Heart left ventricle (tissue), 16 donors: ENCODE results near the gene ITPRIPL1. TPM values are rescaled to one million over a fixed set of nuclear protein-coding genes. Genes with fewer than 3 reads are reported as not detected.

Experiments
- ATAC-seq, 4 donors: fragments of 200-7000 bp; cut with Tn5 transposase; one replicate each; pipeline ENCODE4 v1.9.1; 2020 to 2022; ENCODE audit warnings: moderate library complexity in 4 of 4, mild to moderate bottlenecking in 3 of 4, moderate number of reproducible peaks in 1 of 4
- DNase-seq, 5 donors: peaks; one replicate each; pipeline ENCODE4 v3.0.0-alpha.2; 2020
- H3K27ac ChIP-seq, 12 donors: fragments of 200-600 bp; sonication (generic) in 4 of 12; one replicate each; pipeline versions ENCODE4 v1.5.0 to v1.8.0; 2016 to 2022; ENCODE audit warnings: mild to moderate bottlenecking in 2 of 12
- H3K27me3 ChIP-seq, 9 donors: fragments of 200-600 bp; sonication (generic) in 2 of 9; one replicate each; pipeline versions ENCODE4 v1.5.1 to v1.8.0; 2016 to 2022; ENCODE audit warnings: mild to moderate bottlenecking in 3 of 9
- H3K36me3 ChIP-seq, 9 donors: fragments of 200-600 bp; sonication (generic) in 2 of 9; one replicate each; pipeline versions ENCODE4 v1.5.0 to v1.8.0; 2018 to 2022; ENCODE audit warnings: mild to moderate bottlenecking in 2 of 9
- H3K4me1 ChIP-seq, 12 donors: fragments of 200-600 bp; sonication (generic) in 4 of 12; one replicate each; pipeline versions ENCODE4 v1.5.0 to v1.8.0; 2016 to 2022; ENCODE audit warnings: mild to moderate bottlenecking in 3 of 12
- H3K4me3 ChIP-seq, 12 donors: fragments of 200-600 bp; sonication (generic) in 4 of 12; one replicate each; pipeline versions ENCODE4 v1.5.0 to v1.8.0; 2017 to 2022; ENCODE audit warnings: mild to moderate bottlenecking in 9 of 12, moderate library complexity in 4 of 12
- H3K9me3 ChIP-seq, 12 donors: fragments of 200-600 bp; sonication (generic) in 4 of 12; one replicate each; pipeline versions ENCODE4 v1.5.0 to v1.8.0; 2016 to 2022; ENCODE audit warnings: mild to moderate bottlenecking in 1 of 12
- POLR2A ChIP-seq, 2 donors: fragments of 450-650 bp; IDR thresholded peaks; one replicate each; pipeline ENCODE4 v1.6.1; 2017; ENCODE audit warnings: antibody characterized with exemption in 2 of 2, mild to moderate bottlenecking in 2 of 2, moderate library complexity in 2 of 2
- WGBS, 4 donors: extraction: QIAGEN DNeasy Blood & Tissue Kit in 2 of 4; methylation state at CpG; one replicate each; pipeline versions ENCODE4 v1.1.5 to v1.1.7; 2013 to 2018; 5-methylcytosine and 5-hydroxymethylcytosine counted together
- intact Hi-C, 10 donors: fragments of 100-400 bp; cut with DNase I; formaldehyde crosslinking; loops; one replicate each; pipeline versions ENCODE4 v1.11.1 to v1.14.2; 2022
- polyA plus RNA-seq, 2 donors: library from polyadenylated mRNA; stranded (reverse); fragments of 200-250 nt; gene quantifications; one replicate each; pipeline ENCODE4 v1.2.3, GENCODE V29; 2013
- total RNA-seq, 9 donors: library from RNA; depleted of rRNA in 2 of 9; stranded (reverse); fragments of >200 nt in 2 of 9; fragmentation: NEBNext Ultra II Directional in 3 of 9; extraction: Animal tissue kit (Norgen Biotek cat#: 25700) in 3 of 9; gene quantifications; one replicate each; pipeline versions ENCODE4 v1.1.0 to v1.2.4, GENCODE V29; 2016 to 2023
- TF ChIP-seq, protein P1 (sequence below), 12 donors: fragments of 200-600 bp; sonication (generic) in 4 of 12; IDR thresholded peaks; one replicate each; pipeline versions ENCODE4 v1.5.0 to v1.8.0; 2018 to 2022; ENCODE audit warnings: antibody characterized with exemption in 12 of 12, mild to moderate bottlenecking in 5 of 12
- donor health status: ischemic (EF 13 %, LVEDD 7.1; RV severe dilation, severe dysfunction).
- donor health status: healthy with polysubstance abuse.
- donor health status: DM: no; HTN: yes; CAD: no.
- donor health status: DM: no; HTN: no; CAD: no.
- donor health status: ischemic (EF 25% LVEDD 6.9; RV normal size, moderate dysfunction).
- donor health status: ischemic (EF 25% LVEDD 5.7; RV mildly dilated, moderate dysfunction).
- donor health status: healthy.
- donor health status: DM: yes; HTN: yes; CAD: no.
- donor health status: ischemic (EF 35%, LVEDD 5.7; RV mildly dilated, moderate dysfunction).
- donor health status: nonischemic (EF 11% LVEDD 7.7; RV severe dilation, severe dysfunction).
- donor health status: DM: yes; HTN: yes; CAD: no.
- donor health status: PGD.
- donor health status: ischemic (EF 29% LVEDD 5.4; RV normal size, mild dysfunction).
- donor health status: nonischemic (EF 23%, LVEDD 6.1; RV moderate dilation, normal function).

The ITPRIPL1 gene
- total and polyA plus RNA-seq, 11 donors, result 0.65 to 3.8 (median 1.5) TPM

DNA sequence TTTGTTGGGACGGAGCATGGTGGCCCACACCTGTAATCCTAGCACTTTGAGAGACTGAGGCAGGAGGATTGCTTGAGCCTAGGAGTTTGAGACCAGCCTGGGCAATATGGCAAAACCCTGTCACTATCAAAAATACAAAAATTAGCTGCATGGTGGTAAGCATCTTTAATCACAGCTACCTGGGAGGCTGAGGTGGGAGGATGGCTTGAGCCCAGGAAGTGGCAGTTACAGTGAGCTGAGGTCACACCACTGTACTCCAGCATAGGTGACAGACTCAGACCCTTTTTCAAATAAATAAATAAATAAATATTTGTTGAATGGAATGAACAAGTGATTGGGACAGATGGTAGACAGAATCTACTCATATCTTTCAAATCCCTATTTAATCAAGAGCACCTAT, 5.7 kb upstream of the ITPRIPL1 start:
- no peak for TF ChIP-seq POLR2A (IDR thresholded peaks at IDR 0.05)
- TF ChIP-seq, protein P1, sequence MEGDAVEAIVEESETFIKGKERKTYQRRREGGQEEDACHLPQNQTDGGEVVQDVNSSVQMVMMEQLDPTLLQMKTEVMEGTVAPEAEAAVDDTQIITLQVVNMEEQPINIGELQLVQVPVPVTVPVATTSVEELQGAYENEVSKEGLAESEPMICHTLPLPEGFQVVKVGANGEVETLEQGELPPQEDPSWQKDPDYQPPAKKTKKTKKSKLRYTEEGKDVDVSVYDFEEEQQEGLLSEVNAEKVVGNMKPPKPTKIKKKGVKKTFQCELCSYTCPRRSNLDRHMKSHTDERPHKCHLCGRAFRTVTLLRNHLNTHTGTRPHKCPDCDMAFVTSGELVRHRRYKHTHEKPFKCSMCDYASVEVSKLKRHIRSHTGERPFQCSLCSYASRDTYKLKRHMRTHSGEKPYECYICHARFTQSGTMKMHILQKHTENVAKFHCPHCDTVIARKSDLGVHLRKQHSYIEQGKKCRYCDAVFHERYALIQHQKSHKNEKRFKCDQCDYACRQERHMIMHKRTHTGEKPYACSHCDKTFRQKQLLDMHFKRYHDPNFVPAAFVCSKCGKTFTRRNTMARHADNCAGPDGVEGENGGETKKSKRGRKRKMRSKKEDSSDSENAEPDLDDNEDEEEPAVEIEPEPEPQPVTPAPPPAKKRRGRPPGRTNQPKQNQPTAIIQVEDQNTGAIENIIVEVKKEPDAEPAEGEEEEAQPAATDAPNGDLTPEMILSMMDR (IDR thresholded peaks at IDR 0.05), result no peak
- H3K27ac ChIP-seq, result no peak overlapping the region
- no peaks in the 10 kb centered on the region for H3K36me3 ChIP-seq
- intact Hi-C loops, result no loop called here
- H3K9me3 ChIP-seq, result no peaks in the 10 kb centered on the region
- peaks cover 0 to 52% (median 6%) of the 10 kb centered on the region in 12 donors for H3K4me1 ChIP-seq
- peaks cover 0 to 39% (median 11%) of the 10 kb centered on the region in 9 donors for H3K27me3 ChIP-seq
- WGBS, 4 donors, result 88 to 100% (median 96%) methylated on average over 1 of the region's 1 CpG
- peak overlapping the region in 1 of 12 donors; percentile 15 for H3K4me3 ChIP-seq
- no peak for DNase-seq
- no peak for ATAC-seq

DNA sequence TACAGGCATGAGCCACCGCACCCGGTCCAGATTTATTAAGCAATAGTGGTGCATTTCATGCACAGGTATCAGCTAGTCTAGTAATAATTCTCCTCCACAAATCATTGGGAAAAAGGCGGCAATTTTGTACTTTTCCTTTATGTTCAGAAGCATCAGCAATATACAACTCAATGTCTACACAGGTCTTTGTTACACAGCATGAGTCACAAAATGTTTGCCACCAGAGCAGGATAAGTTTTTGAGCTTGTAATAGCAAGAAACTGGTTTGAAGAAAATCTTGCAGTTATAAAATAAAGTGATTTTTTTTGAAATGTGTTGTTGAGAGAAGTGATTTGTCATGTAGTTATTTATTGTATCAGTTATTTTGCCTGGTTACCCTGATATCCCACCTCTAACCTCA, 4.8 kb upstream of the ITPRIPL1 start:
- intact Hi-C loops, result no loop called here
- WGBS, 4 donors, result 86 to 94% (median 89%) methylated on average over 3 of the region's 3 CpGs
- ATAC-seq (no peak), DNase-seq (no peak)
- H3K27me3 ChIP-seq, result peaks cover 0 to 47% (median 11%) of the 10 kb centered on the region in 9 donors
- peak overlapping the region in 6 of 12 donors; percentile 56 to 78 (median 69) for H3K4me3 ChIP-seq
- H3K27ac ChIP-seq, result no peak overlapping the region
- H3K36me3 ChIP-seq, result no peaks in the 10 kb centered on the region
- peaks cover 0 to 55% (median 12%) of the 10 kb centered on the region in 12 donors for H3K4me1 ChIP-seq
- TF ChIP-seq, protein P1 (IDR thresholded peaks at IDR 0.05), result no peak
- no peak for TF ChIP-seq POLR2A (IDR thresholded peaks at IDR 0.05)
- no peaks in the 10 kb centered on the region for H3K9me3 ChIP-seq

DNA sequence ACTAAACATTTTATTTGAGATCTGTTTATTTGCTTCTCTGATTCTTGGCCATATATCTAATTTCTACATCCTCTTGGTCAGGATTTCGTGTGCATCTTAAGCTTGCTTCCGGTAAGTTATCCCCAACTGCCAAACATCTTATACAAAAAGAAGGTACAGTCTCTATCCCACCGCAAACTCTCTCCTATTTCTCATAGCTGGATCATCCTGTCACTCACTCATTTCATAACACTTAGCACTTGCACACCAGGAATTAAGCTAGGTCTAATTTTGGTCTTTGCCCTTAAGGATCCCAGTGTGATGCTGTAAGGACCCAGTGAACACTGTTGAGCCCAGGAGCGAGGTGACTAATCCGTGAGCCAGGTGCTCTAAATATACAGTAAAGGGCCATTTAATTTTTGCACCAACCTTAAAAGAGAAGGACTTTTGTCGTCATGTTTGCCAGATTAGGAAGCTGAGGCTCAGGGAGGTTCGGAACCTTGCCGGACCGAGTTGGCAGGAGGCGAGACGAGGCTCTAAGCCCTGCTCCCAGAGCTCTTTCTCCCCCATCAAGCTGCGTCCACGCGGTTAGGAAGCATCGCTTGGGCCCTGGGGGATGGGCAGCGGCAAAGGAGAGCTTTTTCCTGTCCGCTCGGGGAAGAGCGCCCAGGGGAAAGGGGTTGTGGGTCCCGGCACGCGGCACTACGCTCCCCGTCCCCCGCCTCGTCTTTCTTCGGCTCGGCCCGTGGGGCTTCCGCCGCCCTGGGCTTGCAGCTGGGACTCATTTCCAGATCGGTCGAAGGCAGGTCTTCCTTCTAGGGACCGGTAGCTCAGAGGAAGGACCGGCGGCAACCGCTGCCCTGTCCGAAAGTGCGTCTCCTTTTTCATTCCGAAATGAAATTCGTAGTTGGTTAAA, 4.1 kb upstream of the ITPRIPL1 start:
- H3K4me3 ChIP-seq, result peak overlapping the region; percentile 50 to 78 (median 66)
- TF ChIP-seq POLR2A (IDR thresholded peaks at IDR 0.05), result no peak
- TF ChIP-seq, protein P1 (IDR thresholded peaks at IDR 0.05), result no peak
- no peaks in the 10 kb centered on the region for H3K36me3 ChIP-seq
- 3 to 8% (median 4%) methylated on average over 25 to 41 of the region's 41 CpGs for WGBS, 4 donors
- peak; percentile 41 to 61 (median 54) for ATAC-seq
- peak in 4 of 5 donors; percentile 26 to 47 (median 36) for DNase-seq
- intact Hi-C loops, result no loop called here
- H3K4me1 ChIP-seq, result peaks cover 0 to 55% (median 15%) of the 10 kb centered on the region in 12 donors
- H3K9me3 ChIP-seq, result no peaks in the 10 kb centered on the region
- H3K27me3 ChIP-seq, result peaks cover 0 to 53% (median 11%) of the 10 kb centered on the region in 9 donors
- H3K27ac ChIP-seq, result peak overlapping the region in 11 of 12 donors; percentile 26 to 81 (median 64)

DNA sequence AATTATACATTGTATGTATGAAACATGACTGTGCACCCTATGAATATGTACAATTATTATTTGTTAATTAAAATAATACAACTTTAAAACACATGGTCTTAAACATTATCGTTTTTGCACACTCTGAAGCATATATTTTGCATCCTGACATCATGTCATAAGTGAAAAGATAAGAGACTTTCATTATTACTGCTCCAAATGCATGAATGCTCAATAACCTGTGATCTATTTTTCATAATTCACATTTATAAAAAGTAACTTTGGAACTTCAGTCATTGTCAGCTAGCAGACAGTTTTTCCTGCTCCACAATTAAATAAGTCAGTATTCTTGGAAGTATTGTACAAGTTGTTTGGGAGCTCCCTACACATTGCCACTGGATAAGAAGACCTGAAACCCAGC, 1.3 kb upstream of the ITPRIPL1 start:
- H3K36me3 ChIP-seq, result peaks cover 0 to 11% (median 0%) of the 10 kb centered on the region in 9 donors
- WGBS, 4 donors, result 91 to 99% (median 95%) methylated on average over 1 of the region's 1 CpG
- ATAC-seq, result no peak
- intact Hi-C loops, result no loop called here
- TF ChIP-seq, protein P1 (IDR thresholded peaks at IDR 0.05), result no peak
- no peak for TF ChIP-seq POLR2A (IDR thresholded peaks at IDR 0.05)
- H3K27ac ChIP-seq, result no peak overlapping the region
- DNase-seq, result no peak
- H3K9me3 ChIP-seq, result no peaks in the 10 kb centered on the region
- H3K4me1 ChIP-seq, result peaks cover 0 to 52% (median 15%) of the 10 kb centered on the region in 12 donors
- no peak overlapping the region for H3K4me3 ChIP-seq
- H3K27me3 ChIP-seq, result peaks cover 0 to 47% (median 11%) of the 10 kb centered on the region in 9 donors
